Spleen (tissue), 11 donors: ENCODE measurements around the gene CHCHD3. TPM values are rescaled to one million over a fixed set of nuclear protein-coding genes. Genes with fewer than 3 reads are reported as not detected.
A peak's percentile ranks its signal among the peaks of the same experiment; 100 is the strongest.

Experiments used
- DNase-seq: peaks from one replicate; pipeline ENCODE4 v3.0.0-alpha.2; 2020
- H3K27ac ChIP-seq, 8 donors: fragments of 200-600 bp; sonication (generic) in 7 of 8; 1 replicate in 4 of 8; 2 replicates in 4 of 8; pipeline versions ENCODE4 v1.5.0 to v1.8.0; 2016 to 2021; ENCODE audit warnings: inconsistent platforms in 4 of 8, mild to moderate bottlenecking in 4 of 8, moderate library complexity in 1 of 8
- H3K27me3 ChIP-seq, 7 donors: fragments of 200-600 bp; sonication (generic) in 6 of 7; replicated peaks in 1 of 7; 1 replicate in 4 of 7; 2 replicates in 3 of 7; pipeline versions ENCODE4 v1.5.0 to v1.8.0; 2016 to 2021; ENCODE audit warnings: inconsistent platforms in 3 of 7, mild to moderate bottlenecking in 1 of 7
- H3K36me3 ChIP-seq, 6 donors: fragments of 200-600 bp; sonication (generic) in 5 of 6; 1 replicate in 4 of 6; 2 replicates in 2 of 6; pipeline versions ENCODE4 v1.5.0 to v1.8.0; 2016 to 2021; ENCODE audit warnings: inconsistent platforms in 2 of 6
- H3K4me1 ChIP-seq, 6 donors: fragments of 200-600 bp; sonication (generic) in 5 of 6; 1 replicate in 3 of 6; 2 replicates in 3 of 6; pipeline versions ENCODE4 v1.5.0 to v1.8.0; 2016 to 2021; ENCODE audit warnings: inconsistent platforms in 3 of 6
- H3K4me3 ChIP-seq, 8 donors: fragments of 200-600 bp; sonication (generic) in 7 of 8; 1 replicate in 4 of 8; 2 replicates in 4 of 8; pipeline versions ENCODE4 v1.5.0 to v1.8.0; 2016 to 2021; ENCODE audit warnings: inconsistent platforms in 4 of 8, mild to moderate bottlenecking in 4 of 8, moderate library complexity in 2 of 8
- H3K9me3 ChIP-seq, 8 donors: fragments of 200-600 bp; sonication (generic) in 7 of 8; 1 replicate in 4 of 8; 2 replicates in 4 of 8; pipeline versions ENCODE4 v1.5.0 to v1.8.0; 2016 to 2021; ENCODE audit warnings: inconsistent platforms in 4 of 8
- POLR2A ChIP-seq, 3 donors: fragments of 450-650 bp; IDR thresholded peaks; one replicate each; pipeline ENCODE4 v1.5.1; 2017; ENCODE audit warnings: antibody characterized with exemption in 3 of 3, mild to moderate bottlenecking in 1 of 3
- POLR2AphosphoS5 ChIP-seq, 3 donors: sonication (generic); formaldehyde crosslinking; IDR thresholded peaks; one replicate each; pipeline ENCODE4 v1.5.1; 2017; ENCODE audit warnings: antibody characterized with exemption in 3 of 3
- WGBS, 5 donors: extraction: QIAGEN DNeasy Blood & Tissue Kit in 3 of 5; methylation state at CpG; one replicate each; pipeline versions ENCODE4 v1.1.5 to v1.1.7; 2013 to 2018; 5-methylcytosine and 5-hydroxymethylcytosine counted together
- intact Hi-C: fragments of 100-400 bp; cut with DNase I; formaldehyde crosslinking; loops from one replicate; pipeline ENCODE4 v1.15.0; 2023; ENCODE audit warnings: low total_unique reads
- polyA plus RNA-seq, 3 donors: library from polyadenylated mRNA; stranded (reverse); fragments of 200-250 nt; gene quantifications; one replicate each; pipeline ENCODE4 v1.2.1, GENCODE V29; 2013
- total RNA-seq, 7 donors: library from RNA; depleted of rRNA in 3 of 7; stranded (reverse); fragments of >200 nt in 3 of 7; fragmentation: NEBNext Ultra II Directional in 4 of 7; extraction: Animal tissue kit (Norgen Biotek cat#: 25700) in 4 of 7; gene quantifications; one replicate each; pipeline versions ENCODE4 v1.1.0 to v1.2.1, GENCODE V29; 2016 to 2021
- TF ChIP-seq, protein P1 (sequence below), 11 experiments: fragments of 200-600 bp in 7 of 11; fragments of 450-650 bp in 4 of 11; sonication (generic) in 4 of 11; IDR thresholded peaks in 8 of 11; conservative IDR thresholded peaks in 3 of 11; 1 replicate in 7 of 11; 2 replicates in 4 of 11; pipeline versions ENCODE4 v1.4.0 to v1.8.0; 2016 to 2021; ENCODE audit warnings: antibody characterized with exemption in 11 of 11, inconsistent platforms in 4 of 11, mild to moderate bottlenecking in 1 of 11
- donor health status: healthy with polysubstance abuse.
- donor health status: DM: no; HTN: no; CAD: no; lungs with moderate emphysema.
- donor health status: DM: no; HTN: no; CAD: no.
- donor health status: Bipolar disorder and iron deficiency.
- donor health status: healthy.
- donor health status: DM: no; HTN: no; CAD: no.
- donor health status: DM: yes; HTN: yes; CAD: no.

The CHCHD3 gene
- total and polyA plus RNA-seq, 10 donors = 18.6 to 60.3 (median 38.8) TPM

GRCh38 chr7:133011746-133012145 is 70.1 kb downstream of the CHCHD3 start:
- 85 to 95% (median 93%) methylated on average over 5 of the region's 5 CpGs for WGBS, 5 donors
- Histone ChIP-seq H3K4me1 (peaks cover 0 to 10% (median 0%) of the 10 kb centered on the region in 6 donors), H3K36me3 (no peaks in the 10 kb centered on the region), H3K4me3 (no peak overlapping the region), H3K27me3 (no peaks in the 10 kb centered on the region), H3K9me3 (peaks cover 0 to 7% (median 0%) of the 10 kb centered on the region in 8 donors), H3K27ac (no peak overlapping the region)
- TF ChIP-seq POLR2A (IDR thresholded peaks at IDR 0.05) (no peak), POLR2AphosphoS5 (IDR thresholded peaks at IDR 0.05) (no peak)
- TF ChIP-seq, protein P1, sequence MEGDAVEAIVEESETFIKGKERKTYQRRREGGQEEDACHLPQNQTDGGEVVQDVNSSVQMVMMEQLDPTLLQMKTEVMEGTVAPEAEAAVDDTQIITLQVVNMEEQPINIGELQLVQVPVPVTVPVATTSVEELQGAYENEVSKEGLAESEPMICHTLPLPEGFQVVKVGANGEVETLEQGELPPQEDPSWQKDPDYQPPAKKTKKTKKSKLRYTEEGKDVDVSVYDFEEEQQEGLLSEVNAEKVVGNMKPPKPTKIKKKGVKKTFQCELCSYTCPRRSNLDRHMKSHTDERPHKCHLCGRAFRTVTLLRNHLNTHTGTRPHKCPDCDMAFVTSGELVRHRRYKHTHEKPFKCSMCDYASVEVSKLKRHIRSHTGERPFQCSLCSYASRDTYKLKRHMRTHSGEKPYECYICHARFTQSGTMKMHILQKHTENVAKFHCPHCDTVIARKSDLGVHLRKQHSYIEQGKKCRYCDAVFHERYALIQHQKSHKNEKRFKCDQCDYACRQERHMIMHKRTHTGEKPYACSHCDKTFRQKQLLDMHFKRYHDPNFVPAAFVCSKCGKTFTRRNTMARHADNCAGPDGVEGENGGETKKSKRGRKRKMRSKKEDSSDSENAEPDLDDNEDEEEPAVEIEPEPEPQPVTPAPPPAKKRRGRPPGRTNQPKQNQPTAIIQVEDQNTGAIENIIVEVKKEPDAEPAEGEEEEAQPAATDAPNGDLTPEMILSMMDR (IDR thresholded peaks at IDR 0.05 in 8 of 11, conservative IDR thresholded peaks at IDR 0.05 in 3 of 11) = no peak
- intact Hi-C loops = no loop called here
- DNase-seq = no peak

DNA sequence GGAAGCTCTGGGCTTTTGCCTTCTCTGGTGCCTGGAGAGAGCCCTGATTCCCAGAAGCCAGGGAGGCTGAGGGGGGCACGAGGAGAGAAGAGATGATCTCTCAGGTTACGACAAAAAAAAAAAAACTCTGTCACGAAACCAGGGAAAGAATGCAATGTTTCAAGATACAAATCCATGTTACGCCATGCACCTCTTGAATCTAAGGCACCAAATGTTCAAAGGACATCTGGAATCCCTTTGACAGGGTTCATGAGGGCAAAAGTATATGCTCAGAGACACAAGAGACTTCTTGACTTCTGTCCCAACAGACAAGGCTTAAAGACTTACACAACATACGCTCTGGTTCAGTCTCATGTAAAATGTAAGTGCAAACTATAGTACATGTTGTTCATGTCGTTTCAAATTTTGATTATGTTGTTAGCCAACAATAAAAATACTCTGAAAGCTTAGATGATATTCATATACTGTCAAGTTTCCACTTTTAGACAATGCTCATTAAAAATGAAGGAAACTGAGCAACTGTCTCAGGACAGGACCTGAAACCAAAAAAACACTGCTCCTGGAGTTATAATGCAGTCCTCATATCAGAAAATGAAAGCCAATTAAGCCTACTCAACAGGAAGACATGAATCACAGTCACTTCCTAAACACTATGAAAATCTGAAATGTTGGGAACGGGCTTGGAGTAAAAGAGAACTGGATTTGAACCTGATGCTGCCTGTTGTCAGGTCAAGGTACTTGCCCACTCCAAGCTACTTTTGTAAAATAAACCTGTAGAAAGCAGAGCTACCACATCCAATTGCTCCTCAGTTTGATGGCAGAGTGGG is 72.3 kb downstream of the CHCHD3 start:
- WGBS, 5 donors = 78 to 84% (median 80%) methylated on average over 7 of the region's 7 CpGs

GRCh38 chr7:133007961-133008360 is 73.9 kb downstream of the CHCHD3 start:
- Histone ChIP-seq H3K27me3 (no peaks in the 10 kb centered on the region), H3K9me3 (peaks cover 0 to 24% (median 11%) of the 10 kb centered on the region in 8 donors), H3K4me1 (peaks cover 0 to 10% (median 3%) of the 10 kb centered on the region in 6 donors), H3K27ac (no peak overlapping the region), H3K36me3 (peaks cover 0 to 10% (median 0%) of the 10 kb centered on the region in 6 donors), H3K4me3 (no peak overlapping the region)
- 92 to 97% (median 93%) methylated on average over 3 of the region's 3 CpGs for WGBS, 5 donors
- intact Hi-C loops = no loop called here
- DNase-seq = no peak
- TF ChIP-seq POLR2AphosphoS5 (IDR thresholded peaks at IDR 0.05) (no peak), POLR2A (IDR thresholded peaks at IDR 0.05) (no peak)
- TF ChIP-seq, protein P1 (IDR thresholded peaks at IDR 0.05 in 8 of 11, conservative IDR thresholded peaks at IDR 0.05 in 3 of 11) = no peak

More for the DNA sequence above, 72.3 kb downstream of the CHCHD3 start:
- Histone ChIP-seq H3K27me3 (no peaks in the 10 kb centered on the region), H3K27ac (peak overlapping the region in 1 of 8 donors; percentile 28), H3K4me3 (no peak overlapping the region), H3K36me3 (peaks cover 0 to 10% (median 0%) of the 10 kb centered on the region in 6 donors), H3K4me1 (peaks cover 0 to 10% (median 0%) of the 10 kb centered on the region in 6 donors), H3K9me3 (peaks cover 0 to 24% (median 11%) of the 10 kb centered on the region in 8 donors)
- no peak for DNase-seq
- intact Hi-C loops = no loop called here
- TF ChIP-seq, protein P1 (IDR thresholded peaks at IDR 0.05 in 8 of 11, conservative IDR thresholded peaks at IDR 0.05 in 3 of 11) = no peak
- TF ChIP-seq POLR2A (IDR thresholded peaks at IDR 0.05) = no peak
- no peak for TF ChIP-seq POLR2AphosphoS5 (IDR thresholded peaks at IDR 0.05)
